Activated naive CD4-positive, alpha-beta T cell treated with anti-CD3 and anti-CD28 coated beads, Interleukin-2, amount 10 ng/mL, durations not matched to agents 7 days and 5 days (primary cell): ENCODE results near the gene C3orf52.
A peak's percentile ranks its signal among the peaks of the same experiment; 100 is the strongest.
"Not testable (repeated sequence)": the region's sequence is repeated elsewhere in the genome, so short reads cannot be mapped to it uniquely, and the experiment has no call there.

Source experiments
- CTCF ChIA-PET: fragments of 350-600 bp; sonication (Branson Sonifier 250); formaldehyde crosslinking; loops from one replicate; lab custom pipeline; 2021; ENCODE audit warnings: antibody characterized with exemption; lab: Charles Lee
- DNase-seq: peaks from one replicate; pipeline ENCODE4 v3.0.0-alpha.2; 2020
- H3K27ac Mint-ChIP-seq: one replicate; pipeline ENCODE4 v1.8.0; 2021; ENCODE audit warnings: mild to moderate bottlenecking, moderate library complexity, mixed read lengths
- H3K27me3 Mint-ChIP-seq: one replicate; pipeline ENCODE4 v1.8.0; 2021; ENCODE audit warnings: mild to moderate bottlenecking, mixed read lengths
- H3K36me3 Mint-ChIP-seq: one replicate; pipeline ENCODE4 v1.8.0; 2021; ENCODE audit warnings: mixed read lengths
- H3K4me1 Mint-ChIP-seq: one replicate; pipeline ENCODE4 v1.8.0; 2021; ENCODE audit warnings: mixed read lengths
- H3K4me3 Mint-ChIP-seq: one replicate; pipeline ENCODE4 v1.8.0; 2021; ENCODE audit warnings: mild to moderate bottlenecking, moderate library complexity, mixed read lengths
- H3K9me3 Mint-ChIP-seq: one replicate; pipeline ENCODE4 v1.8.0; 2021; ENCODE audit warnings: mixed read lengths

C3orf52 gene

GRCh38 chr3:112086076-112086854 is at the start of gene C3orf52:
C3orf52 (plus strand) TSS chr3:112086389; CDS start chr3:112086408, 19 bp downstream.
- Mint-ChIP-seq H3K27me3 (peaks cover 22% of the 10 kb centered on the region), H3K27ac (peak within 1 kb of the TSS; percentile 29), H3K4me3 (peak within 1 kb of the TSS; percentile 69), H3K36me3 (no peaks in the 10 kb centered on the region), H3K4me1 (peaks cover 55% of the 10 kb centered on the region), H3K9me3 (no peaks in the 10 kb centered on the region)
- CTCF ChIA-PET: interaction anchor here (0.5 kb wide), 1 partner anchor 13 kb away, joined by 3 read pairs; no protein-coding TSS in a partner anchor
- DNase-seq: peak; percentile 72

DNA sequence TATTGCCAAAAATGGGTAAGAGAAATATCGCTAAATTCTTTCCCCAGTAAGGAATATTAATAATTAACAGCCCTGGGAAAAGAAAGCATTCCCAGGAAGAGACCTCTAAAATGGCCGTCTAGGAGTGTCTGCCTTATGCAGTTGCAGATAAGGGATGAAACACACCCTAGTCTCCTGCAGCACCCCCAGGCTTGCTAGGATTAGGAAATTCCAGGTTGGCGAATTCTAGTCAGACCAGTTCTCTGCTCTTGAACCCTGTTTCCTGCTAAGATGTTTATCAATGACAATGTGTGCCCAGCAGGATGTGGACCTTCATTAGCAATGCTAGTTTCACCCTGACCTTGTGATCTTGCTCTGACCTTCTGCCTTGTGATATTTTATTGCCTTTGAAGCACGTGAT is 49.0 kb upstream of the C3orf52 start:
- H3K27ac Mint-ChIP-seq, H3K4me3 Mint-ChIP-seq, H3K27me3 Mint-ChIP-seq, H3K9me3 Mint-ChIP-seq, DNase-seq, CTCF ChIA-PET, H3K36me3 Mint-ChIP-seq, H3K4me1 Mint-ChIP-seq: not testable (repeated sequence)

DNA sequence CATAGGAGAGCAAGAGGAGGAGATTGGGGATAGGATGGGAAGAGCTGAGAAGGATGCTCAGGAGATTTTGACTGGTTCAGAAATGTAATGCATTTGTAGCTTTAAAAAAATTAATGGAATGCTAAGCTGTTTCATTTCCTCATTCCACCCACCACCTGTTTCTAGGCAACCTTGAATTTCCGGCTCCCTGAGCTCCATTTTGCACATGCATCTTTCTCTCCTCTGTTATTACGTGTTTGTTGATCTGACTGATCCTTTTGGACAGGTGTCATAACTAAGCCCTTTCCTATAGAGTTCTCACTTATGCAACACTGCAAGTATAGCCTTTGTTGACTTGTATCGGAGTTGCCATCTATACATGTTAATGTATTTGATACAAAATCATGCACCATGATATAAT is 47.3 kb upstream of the C3orf52 start:
- no peak overlapping the region for H3K4me3 Mint-ChIP-seq
- H3K9me3 Mint-ChIP-seq: no peaks in the 10 kb centered on the region
- H3K27ac Mint-ChIP-seq: no peak overlapping the region
- no peaks in the 10 kb centered on the region for H3K4me1 Mint-ChIP-seq
- peaks cover 4% of the 10 kb centered on the region for H3K27me3 Mint-ChIP-seq
- no peaks in the 10 kb centered on the region for H3K36me3 Mint-ChIP-seq
- CTCF ChIA-PET: interaction anchor here (1.2 to 6.3 kb wide), 2 partner anchors 15 to 24 kb away, joined by 6 to 37 read pairs; no protein-coding TSS in a partner anchor
- DNase-seq: no peak

GRCh38 chr3:112041321-112041720 is 44.9 kb upstream of the C3orf52 start:
- Mint-ChIP-seq H3K4me1 (no peaks in the 10 kb centered on the region), H3K4me3 (no peak overlapping the region), H3K9me3 (no peaks in the 10 kb centered on the region), H3K27ac (no peak overlapping the region), H3K36me3 (no peaks in the 10 kb centered on the region), H3K27me3 (peaks cover 4% of the 10 kb centered on the region)
- no peak for DNase-seq
- CTCF ChIA-PET: interaction anchor here (1.1 to 6.3 kb wide), 2 partner anchors 26 to 47 kb away, joined by 3 to 37 read pairs; no protein-coding TSS in a partner anchor

DNA sequence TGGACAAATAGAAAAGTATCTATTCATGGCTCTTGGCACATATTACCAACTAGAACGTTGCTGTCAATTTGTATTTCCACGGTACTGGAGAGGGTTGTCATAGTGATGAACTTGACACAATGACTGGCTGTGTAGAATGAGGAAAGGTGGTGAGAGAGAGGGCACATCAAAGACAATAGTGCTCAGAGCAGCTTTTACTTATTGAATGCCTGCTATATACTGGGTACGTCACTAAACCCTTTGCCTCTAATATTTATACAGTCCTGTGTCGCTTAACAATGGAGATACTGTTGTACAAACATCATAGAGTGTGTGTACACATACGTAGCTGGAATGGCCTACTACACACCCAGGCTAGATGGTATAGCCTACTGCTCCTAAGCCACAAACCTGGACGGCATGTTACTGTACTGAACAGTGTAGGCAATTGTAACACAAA is 43.3 kb upstream of the C3orf52 start:
- Mint-ChIP-seq H3K4me3 (no peak overlapping the region), H3K9me3 (no peaks in the 10 kb centered on the region), H3K36me3 (no peaks in the 10 kb centered on the region), H3K4me1 (no peaks in the 10 kb centered on the region), H3K27ac (no peak overlapping the region), H3K27me3 (peaks cover 4% of the 10 kb centered on the region)
- no peak for DNase-seq
- CTCF ChIA-PET: interaction anchor here (0.6 to 6.3 kb wide), 22 partner anchors 8 to 326 kb away, joined by 3 to 37 read pairs (median 4); partner anchors contain the start of gene TAGLN3

- no peak overlapping the region for H3K4me3 Mint-ChIP-seq
- H3K27me3 Mint-ChIP-seq: peaks cover 4% of the 10 kb centered on the region
- H3K9me3 Mint-ChIP-seq: no peaks in the 10 kb centered on the region
- H3K27ac Mint-ChIP-seq: no peak overlapping the region
- CTCF ChIA-PET: interaction anchor here (0.6 to 6.3 kb wide), 23 partner anchors 9 to 326 kb away, joined by 3 to 37 read pairs (median 4); partner anchors contain the start of gene TAGLN3
- no peaks in the 10 kb centered on the region for H3K36me3 Mint-ChIP-seq
- DNase-seq: peak; percentile 54
- no peaks in the 10 kb centered on the region for H3K4me1 Mint-ChIP-seq
Observed at GRCh38 chr3:112043621-112044201, 42.5 kb upstream of the C3orf52 start.

- H3K27ac Mint-ChIP-seq: no peak overlapping the region
- H3K9me3 Mint-ChIP-seq: no peaks in the 10 kb centered on the region
- H3K4me3 Mint-ChIP-seq: no peak overlapping the region
- no peaks in the 10 kb centered on the region for H3K36me3 Mint-ChIP-seq
- no peaks in the 10 kb centered on the region for H3K4me1 Mint-ChIP-seq
- DNase-seq: no peak
- CTCF ChIA-PET: interaction anchor here (1.0 kb wide), 1 partner anchor 58 kb away, joined by 4 read pairs; no protein-coding TSS in a partner anchor
- H3K27me3 Mint-ChIP-seq: peaks cover 8% of the 10 kb centered on the region
Observed at GRCh38 chr3:112046599-112046998, 39.6 kb upstream of the C3orf52 start.

- CTCF ChIA-PET: no interaction called here
- Mint-ChIP-seq H3K36me3 (no peaks in the 10 kb centered on the region), H3K9me3 (no peaks in the 10 kb centered on the region), H3K27me3 (peaks cover 8% of the 10 kb centered on the region), H3K4me3 (no peak overlapping the region), H3K4me1 (no peaks in the 10 kb centered on the region), H3K27ac (no peak overlapping the region)
- no peak for DNase-seq
Observed at GRCh38 chr3:112047264-112047663, 38.9 kb upstream of the C3orf52 start.

DNA sequence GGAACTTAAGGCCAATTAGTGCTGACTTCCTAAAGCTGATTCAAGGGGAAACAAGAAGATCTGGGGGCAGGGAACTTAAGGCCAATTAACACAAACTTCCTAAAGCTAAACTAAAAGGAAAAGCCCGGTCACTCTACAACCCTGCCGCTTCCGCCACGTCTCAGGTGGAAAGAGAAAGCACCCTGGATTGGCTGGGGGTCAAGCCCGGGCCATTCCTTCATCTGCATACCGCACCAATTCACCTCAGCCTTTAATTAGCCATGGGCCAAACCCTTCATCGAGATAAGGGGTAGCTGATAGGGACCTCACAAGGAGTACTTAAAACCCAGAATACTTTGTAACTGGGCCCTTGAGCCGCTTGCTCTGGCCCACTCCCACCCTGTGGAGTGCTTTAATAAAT is 37.3 kb upstream of the C3orf52 start:
- H3K27me3 Mint-ChIP-seq: peaks cover 14% of the 10 kb centered on the region
- no peak overlapping the region for H3K27ac Mint-ChIP-seq
- H3K4me3 Mint-ChIP-seq: no peak overlapping the region
- H3K36me3 Mint-ChIP-seq: no peaks in the 10 kb centered on the region
- CTCF ChIA-PET: no interaction called here
- DNase-seq: no peak
- H3K9me3 Mint-ChIP-seq: no peaks in the 10 kb centered on the region
- peaks cover 5% of the 10 kb centered on the region for H3K4me1 Mint-ChIP-seq

DNA sequence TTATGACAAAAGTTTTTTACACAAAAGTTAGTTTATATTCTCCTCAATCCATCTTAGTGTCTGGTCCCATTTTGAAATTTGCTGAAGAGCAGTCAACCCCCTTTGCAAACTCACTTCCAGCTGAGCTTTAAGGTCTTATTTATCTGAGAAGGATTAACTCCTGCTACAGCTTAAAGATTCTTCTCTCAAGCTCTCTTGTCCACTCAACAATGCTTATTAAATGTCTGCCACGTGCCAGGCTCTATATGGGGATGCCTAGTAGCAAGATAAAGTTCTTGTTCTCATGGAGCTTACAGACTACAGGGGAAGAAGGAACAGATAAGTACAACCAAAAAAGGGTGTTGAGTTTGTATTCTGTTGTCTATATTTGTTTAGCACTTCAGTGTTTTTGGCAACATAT is 33.0 kb upstream of the C3orf52 start:
- Mint-ChIP-seq H3K4me1 (peaks cover 16% of the 10 kb centered on the region), H3K36me3 (no peaks in the 10 kb centered on the region), H3K27ac (no peak overlapping the region), H3K9me3 (no peaks in the 10 kb centered on the region), H3K27me3 (peaks cover 19% of the 10 kb centered on the region), H3K4me3 (no peak overlapping the region)
- DNase-seq: no peak
- CTCF ChIA-PET: interaction anchor here (0.6 to 1.6 kb wide), 6 partner anchors 9 to 64 kb away, joined by 3 to 6 read pairs (median 4); no protein-coding TSS in a partner anchor

GRCh38 chr3:112056451-112056929 is 29.7 kb upstream of the C3orf52 start:
- H3K36me3 Mint-ChIP-seq: no peaks in the 10 kb centered on the region
- H3K27me3 Mint-ChIP-seq: peaks cover 15% of the 10 kb centered on the region
- DNase-seq: no peak
- CTCF ChIA-PET: interaction anchor here (1.0 kb wide), 1 partner anchor 67 kb away, joined by 3 read pairs; no protein-coding TSS in a partner anchor
- H3K4me1 Mint-ChIP-seq: peaks cover 16% of the 10 kb centered on the region
- no peaks in the 10 kb centered on the region for H3K9me3 Mint-ChIP-seq
- no peak overlapping the region for H3K4me3 Mint-ChIP-seq
- H3K27ac Mint-ChIP-seq: no peak overlapping the region

DNA sequence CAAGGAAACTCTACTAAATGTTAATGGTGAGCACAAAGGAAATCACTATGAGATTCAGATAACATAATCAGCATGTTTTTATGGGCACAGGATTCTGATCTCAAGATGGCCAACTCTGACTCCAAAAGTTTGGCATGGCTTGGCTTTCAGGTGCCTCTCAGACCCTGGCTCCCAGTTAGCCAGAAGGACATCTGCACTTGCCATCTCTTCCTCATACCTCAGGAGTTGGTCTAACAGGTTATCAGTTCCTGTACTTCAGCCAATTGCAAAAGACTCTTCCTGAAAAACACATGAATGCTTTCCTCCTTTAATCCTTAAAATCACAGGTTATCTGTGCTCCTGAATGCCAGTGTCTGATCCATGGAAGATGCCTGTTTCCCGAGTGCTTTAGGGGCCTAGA is 26.7 kb upstream of the C3orf52 start:
- DNase-seq: no peak
- Mint-ChIP-seq H3K36me3 (no peaks in the 10 kb centered on the region), H3K4me3 (no peak overlapping the region), H3K27ac (no peak overlapping the region), H3K4me1 (peaks cover 11% of the 10 kb centered on the region), H3K9me3 (no peaks in the 10 kb centered on the region), H3K27me3 (no peaks in the 10 kb centered on the region)
- CTCF ChIA-PET: no interaction called here

GRCh38 chr3:112061152-112061551 is 25.0 kb upstream of the C3orf52 start:
- Mint-ChIP-seq H3K4me1 (peaks cover 11% of the 10 kb centered on the region), H3K27ac (no peak overlapping the region), H3K36me3 (no peaks in the 10 kb centered on the region), H3K4me3 (no peak overlapping the region), H3K9me3 (no peaks in the 10 kb centered on the region), H3K27me3 (no peaks in the 10 kb centered on the region)
- no peak for DNase-seq
- CTCF ChIA-PET: no interaction called here

- peak; percentile 89 for DNase-seq
Observed at GRCh38 chr3:112072387-112073060, 13.7 kb upstream of the C3orf52 start.

More at GRCh38 chr3:112072387-112073060, 13.7 kb upstream of the C3orf52 start:
- Mint-ChIP-seq H3K36me3 (peaks cover 27% of the 10 kb centered on the region), H3K4me1 (peaks cover 52% of the 10 kb centered on the region), H3K4me3 (peak overlapping the region; percentile 53), H3K9me3 (peaks cover 28% of the 10 kb centered on the region), H3K27ac (peak overlapping the region; percentile 94)
- not testable (repeated sequence) for H3K27me3 Mint-ChIP-seq
- CTCF ChIA-PET: interaction anchor here (0.7 to 2.2 kb wide), 6 partner anchors 14 to 69 kb away, joined by 3 to 4 read pairs (median 4); no protein-coding TSS in a partner anchor
